ENCODE data around the gene RBM14.

RBM14 gene

GRCh38 chr11:66626926-66627325 is 10.5 kb downstream of the RBM14 start:
- TF ChIP-seq CREB1 (IDR thresholded peaks at IDR 0.05; ENCODE audit: low read depth) (no peak), NFIC (IDR thresholded peaks at IDR 0.05) (no peak), TCF12 (IDR thresholded peaks at IDR 0.05; ENCODE audit: low read depth) (no peak), ZBTB7A (IDR thresholded peaks at IDR 0.05; ENCODE audit: low read depth) (no peak), RAD21 (IDR thresholded peaks at IDR 0.05; ENCODE audit: low read depth) (no peak)

- TF ChIP-seq NFIC (IDR thresholded peaks at IDR 0.05) (no peak), TAF1 (IDR thresholded peaks at IDR 0.05; ENCODE audit: low read depth) (no peak), RAD21 (IDR thresholded peaks at IDR 0.05; ENCODE audit: low read depth) (no peak), ZBTB7A (IDR thresholded peaks at IDR 0.05; ENCODE audit: low read depth) (no peak), CREB1 (IDR thresholded peaks at IDR 0.05; ENCODE audit: low read depth) (no peak), TCF12 (IDR thresholded peaks at IDR 0.05; ENCODE audit: low read depth) (no peak), EGR1 (IDR thresholded peaks at IDR 0.05) (no peak), REST (IDR thresholded peaks at IDR 0.05; ENCODE audit: low read depth) (no peak), TEAD4 (IDR thresholded peaks at IDR 0.05) (no peak), FOXM1 (IDR thresholded peaks at IDR 0.05; ENCODE audit: borderline replicate concordance, low read depth) (no peak)
Observed at GRCh38 chr11:66628061-66628603, 11.7 kb downstream of the RBM14 start.

GRCh38 chr11:66629356-66629755 is 12.9 kb downstream of the RBM14 start:
- TF ChIP-seq TEAD4 (IDR thresholded peaks at IDR 0.05) (no peak), NFIC (IDR thresholded peaks at IDR 0.05) (no peak), ZBTB7A (IDR thresholded peaks at IDR 0.05; ENCODE audit: low read depth) (no peak), TAF1 (IDR thresholded peaks at IDR 0.05; ENCODE audit: low read depth) (no peak), EP300 (IDR thresholded peaks at IDR 0.05; ENCODE audit: borderline replicate concordance) (no peak), MAX (IDR thresholded peaks at IDR 0.05) (no peak), REST (IDR thresholded peaks at IDR 0.05; ENCODE audit: low read depth) (no peak), YY1 (IDR thresholded peaks at IDR 0.05; ENCODE audit: low read depth) (no peak), TCF12 (IDR thresholded peaks at IDR 0.05; ENCODE audit: low read depth) (no peak), FOXM1 (IDR thresholded peaks at IDR 0.05; ENCODE audit: borderline replicate concordance, low read depth) (no peak), EGR1 (IDR thresholded peaks at IDR 0.05) (no peak), USF1 (IDR thresholded peaks at IDR 0.05) (no peak), CEBPB (IDR thresholded peaks at IDR 0.05) (no peak), CREB1 (IDR thresholded peaks at IDR 0.05; ENCODE audit: low read depth) (no peak), RAD21 (IDR thresholded peaks at IDR 0.05; ENCODE audit: low read depth) (no peak)

GRCh38 chr11:66631883-66632282 is 15.5 kb downstream of the RBM14 start:
- TF ChIP-seq TEAD4 (IDR thresholded peaks at IDR 0.05) = no peak
- TF ChIP-seq YY1 (IDR thresholded peaks at IDR 0.05; ENCODE audit: low read depth) = no peak

GRCh38 chr11:66632952-66633351 is 16.5 kb downstream of the RBM14 start:
- TF ChIP-seq USF1 (IDR thresholded peaks at IDR 0.05) (no peak), ZBTB7A (IDR thresholded peaks at IDR 0.05; ENCODE audit: low read depth) (no peak), FOXM1 (IDR thresholded peaks at IDR 0.05; ENCODE audit: borderline replicate concordance, low read depth) (no peak), MAX (IDR thresholded peaks at IDR 0.05) (no peak), TCF12 (IDR thresholded peaks at IDR 0.05; ENCODE audit: low read depth) (no peak), EP300 (IDR thresholded peaks at IDR 0.05; ENCODE audit: borderline replicate concordance) (no peak), CEBPB (IDR thresholded peaks at IDR 0.05) (no peak), TEAD4 (IDR thresholded peaks at IDR 0.05) (no peak), RAD21 (IDR thresholded peaks at IDR 0.05; ENCODE audit: low read depth) (no peak), EGR1 (IDR thresholded peaks at IDR 0.05) (no peak)

GRCh38 chr11:66636411-66636810 is 20.0 kb downstream of the RBM14 start:
- TF ChIP-seq FOXM1 (IDR thresholded peaks at IDR 0.05; ENCODE audit: borderline replicate concordance, low read depth) (no peak), NFIC (IDR thresholded peaks at IDR 0.05) (no peak), MAX (IDR thresholded peaks at IDR 0.05) (no peak), TEAD4 (IDR thresholded peaks at IDR 0.05) (no peak), CREB1 (IDR thresholded peaks at IDR 0.05; ENCODE audit: low read depth) (no peak), USF1 (IDR thresholded peaks at IDR 0.05) (no peak), TCF12 (IDR thresholded peaks at IDR 0.05; ENCODE audit: low read depth) (no peak), ZBTB7A (IDR thresholded peaks at IDR 0.05; ENCODE audit: low read depth) (no peak), EP300 (IDR thresholded peaks at IDR 0.05; ENCODE audit: borderline replicate concordance) (no peak), CEBPB (IDR thresholded peaks at IDR 0.05) (no peak), REST (IDR thresholded peaks at IDR 0.05; ENCODE audit: low read depth) (no peak), TAF1 (IDR thresholded peaks at IDR 0.05; ENCODE audit: low read depth) (no peak), RAD21 (IDR thresholded peaks at IDR 0.05; ENCODE audit: low read depth) (no peak), YY1 (IDR thresholded peaks at IDR 0.05; ENCODE audit: low read depth) (no peak), EGR1 (IDR thresholded peaks at IDR 0.05) (no peak)

Data from Ishikawa (cell line).